Measurements from ENCODE around the gene ANXA11. TPM values are rescaled to one million over a fixed set of nuclear protein-coding genes. Genes with fewer than 3 reads are reported as not detected.

ANXA11 gene
- total RNA-seq, 1 experiment from 2014 or later = 68.1 TPM

DNA sequence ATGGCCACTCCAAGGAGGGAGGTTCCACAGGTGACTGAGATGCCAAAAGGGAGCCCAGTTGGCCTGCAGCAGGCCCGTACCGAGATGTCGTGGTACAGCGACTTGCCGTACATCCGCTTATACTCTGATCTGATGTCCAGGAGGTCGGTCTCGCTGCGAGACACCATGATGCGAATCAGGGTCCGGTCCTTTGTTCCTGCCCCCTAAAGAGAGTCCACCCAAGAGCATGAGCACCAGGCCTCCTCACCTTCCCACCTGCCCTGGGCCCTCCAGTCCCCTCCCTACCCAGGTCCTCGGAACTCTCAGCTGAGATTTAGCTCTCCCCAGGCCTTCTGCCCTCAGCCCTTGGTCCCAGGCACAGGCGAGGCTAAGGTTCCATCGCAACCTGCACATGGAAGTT, 47.8 kb downstream of the ANXA11 start:
- no peaks in the 10 kb centered on the region for H3K4me1 ChIP-seq (ENCODE audit: insufficient read depth, low read length)
- no peak overlapping the region for H2AK5ac ChIP-seq (ENCODE audit: insufficient read length, low read length)
- Mint-ChIP-seq H3K27ac (no peak overlapping the region), H3K4me3 (no peak overlapping the region), H3K36me3 (ENCODE audit: insufficient read depth in 1 of 3, low read depth in 3 of 3) (peaks cover 19 to 58% (median 48%) of the 10 kb centered on the region in 3 experiments; a peak in 6 of 7 replicates), H3K27me3 (ENCODE audit: low read depth) (no peaks in the 10 kb centered on the region; the same call in 1 of the 2 replicates), H3K9me3 (no peaks in the 10 kb centered on the region), H3K4me1 (peaks cover 22 to 24% of the 10 kb centered on the region in 2 experiments)
- H3K18ac ChIP-seq (ENCODE audit: insufficient read length, low read depth, low read length) = no peak overlapping the region
- H3K79me1 ChIP-seq (ENCODE audit: insufficient read depth, low read depth, low read length, poor library complexity, severe bottlenecking) = no peaks in the 10 kb centered on the region
- no peaks in the 10 kb centered on the region for H3K79me2 ChIP-seq (ENCODE audit: insufficient read depth, low read length)
- no peak overlapping the region for H3T11ph ChIP-seq (ENCODE audit: low read length)
- TF ChIP-seq, protein P1, sequence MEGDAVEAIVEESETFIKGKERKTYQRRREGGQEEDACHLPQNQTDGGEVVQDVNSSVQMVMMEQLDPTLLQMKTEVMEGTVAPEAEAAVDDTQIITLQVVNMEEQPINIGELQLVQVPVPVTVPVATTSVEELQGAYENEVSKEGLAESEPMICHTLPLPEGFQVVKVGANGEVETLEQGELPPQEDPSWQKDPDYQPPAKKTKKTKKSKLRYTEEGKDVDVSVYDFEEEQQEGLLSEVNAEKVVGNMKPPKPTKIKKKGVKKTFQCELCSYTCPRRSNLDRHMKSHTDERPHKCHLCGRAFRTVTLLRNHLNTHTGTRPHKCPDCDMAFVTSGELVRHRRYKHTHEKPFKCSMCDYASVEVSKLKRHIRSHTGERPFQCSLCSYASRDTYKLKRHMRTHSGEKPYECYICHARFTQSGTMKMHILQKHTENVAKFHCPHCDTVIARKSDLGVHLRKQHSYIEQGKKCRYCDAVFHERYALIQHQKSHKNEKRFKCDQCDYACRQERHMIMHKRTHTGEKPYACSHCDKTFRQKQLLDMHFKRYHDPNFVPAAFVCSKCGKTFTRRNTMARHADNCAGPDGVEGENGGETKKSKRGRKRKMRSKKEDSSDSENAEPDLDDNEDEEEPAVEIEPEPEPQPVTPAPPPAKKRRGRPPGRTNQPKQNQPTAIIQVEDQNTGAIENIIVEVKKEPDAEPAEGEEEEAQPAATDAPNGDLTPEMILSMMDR (conservative IDR thresholded peaks at IDR 0.05) = no peak
- H3K27ac ChIP-seq (ENCODE audit: insufficient read length, low read depth, low read length) = no peak overlapping the region
- no peak overlapping the region for H2AFZ ChIP-seq (ENCODE audit: low read length)
- H3K9ac ChIP-seq (ENCODE audit: extremely low read depth, insufficient read length, low read length) = no peak overlapping the region
- H2BK15ac ChIP-seq (ENCODE audit: low read depth, low read length) = no peak overlapping the region
- no peaks in the 10 kb centered on the region for H4K20me1 ChIP-seq (ENCODE audit: control insufficient read depth, insufficient read depth, insufficient read length)
- no peak overlapping the region for H3K4me2 ChIP-seq (ENCODE audit: insufficient read depth, insufficient read length, low read length)
- no peak overlapping the region for H2BK12ac ChIP-seq (ENCODE audit: insufficient read length, low read depth, low read length)
- WGBS (ENCODE audit: extremely low coverage, insufficient read length, low lambda C conversion rate) = no CpG with 5 or more reads among the region's 14 CpGs
- H4K8ac ChIP-seq (replicated peaks; ENCODE audit: insufficient read length, low read depth, low read length) = no peak overlapping the region
- DNase-seq = no peak
- no peaks in the 10 kb centered on the region for H3K9me3 ChIP-seq (ENCODE audit: control insufficient read depth, low read depth, low read length)
- no peak overlapping the region for H3K14ac ChIP-seq (ENCODE audit: insufficient read depth, low read length)
- no peak overlapping the region for H2BK120ac ChIP-seq (ENCODE audit: low read depth, low read length, poor library complexity, severe bottlenecking)
- H3K4ac ChIP-seq (ENCODE audit: low read depth, low read length) = no peak overlapping the region
- H3K27me3 ChIP-seq (ENCODE audit: insufficient read depth, low read length) = no peaks in the 10 kb centered on the region
- H4K91ac ChIP-seq (ENCODE audit: insufficient read length, low read depth, low read length) = no peak overlapping the region
- no peaks in the 10 kb centered on the region for H3K23me2 ChIP-seq (ENCODE audit: insufficient read length, low read depth, low read length, poor library complexity, severe bottlenecking)
- H3K23ac ChIP-seq (ENCODE audit: insufficient read length, low read depth, low read length) = no peak overlapping the region
- no peak overlapping the region for H4K5ac ChIP-seq (ENCODE audit: insufficient read length, low read depth, low read length)
- no peak overlapping the region for H2BK5ac ChIP-seq (ENCODE audit: insufficient read length, low read length)
- H3K56ac ChIP-seq (ENCODE audit: insufficient read length, low read depth, low read length) = no peak overlapping the region
- H2BK20ac ChIP-seq (ENCODE audit: low read depth, low read length, poor library complexity, severe bottlenecking) = no peak overlapping the region

Data from H9 (cell line).